ENCODE results near the gene CRYBA2.

CRYBA2 gene

GRCh38 chr2:218983263-218983933, 9.8 kb downstream of the CRYBA2 start:
- H3K4me3 ChIP-seq (ENCODE audit: low read depth, low read length), result no peak overlapping the region

- H3K4me3 ChIP-seq (ENCODE audit: low read depth, low read length), result no peak overlapping the region
These were observed 10.5 kb downstream of the CRYBA2 start for GRCh38 chr2:218982586-218983262.

GRCh38 chr2:218981881-218982585, 11.2 kb downstream of the CRYBA2 start:
- H3K4me3 ChIP-seq (ENCODE audit: low read depth, low read length), result no peak overlapping the region

- H3K4me3 ChIP-seq (ENCODE audit: low read depth, low read length), result no peak overlapping the region
These were observed 11.8 kb downstream of the CRYBA2 start for GRCh38 chr2:218981390-218981880.

- H3K4me3 ChIP-seq (ENCODE audit: low read depth, low read length), result no peak overlapping the region
These were observed 12.4 kb downstream of the CRYBA2 start for GRCh38 chr2:218980735-218981389.

- no peak overlapping the region for H3K4me3 ChIP-seq (ENCODE audit: low read depth, low read length)
These were observed 13.1 kb downstream of the CRYBA2 start for GRCh38 chr2:218979846-218980734.

- no peak overlapping the region for H3K4me3 ChIP-seq (ENCODE audit: low read depth, low read length)
These were observed 18.0 kb downstream of the CRYBA2 start for GRCh38 chr2:218975060-218975777.

- H3K4me3 ChIP-seq (ENCODE audit: low read depth, low read length), result no peak overlapping the region
These were observed 22.3 kb downstream of the CRYBA2 start for GRCh38 chr2:218970894-218971293.

GRCh38 chr2:218964041-218964771, 29.0 kb downstream of the CRYBA2 start:
- H3K4me3 ChIP-seq (ENCODE audit: low read depth, low read length), result no peak overlapping the region

- H3K4me3 ChIP-seq (ENCODE audit: low read depth, low read length), result peak overlapping the region; percentile 55
These were observed 29.6 kb downstream of the CRYBA2 start for GRCh38 chr2:218963601-218964000.

GRCh38 chr2:218962859-218963492, 30.2 kb downstream of the CRYBA2 start:
- peak overlapping the region; percentile 55 for H3K4me3 ChIP-seq (ENCODE audit: low read depth, low read length)

GRCh38 chr2:218961651-218962570, 31.3 kb downstream of the CRYBA2 start:
- H3K4me3 ChIP-seq (ENCODE audit: low read depth, low read length), result no peak overlapping the region

GRCh38 chr2:218961229-218961628, 32.0 kb downstream of the CRYBA2 start:
- no peak overlapping the region for H3K4me3 ChIP-seq (ENCODE audit: low read depth, low read length)

GRCh38 chr2:218960309-218961165, 32.7 kb downstream of the CRYBA2 start:
- peak overlapping the region; percentile 20 for H3K4me3 ChIP-seq (ENCODE audit: low read depth, low read length)

GRCh38 chr2:218959761-218960308, 33.4 kb downstream of the CRYBA2 start:
- H3K4me3 ChIP-seq (ENCODE audit: low read depth, low read length), result peak overlapping the region; percentile 66

GRCh38 chr2:218959141-218959731, 34.0 kb downstream of the CRYBA2 start, which contains the start of gene CDK5R2:
TSS of gene CDK5R2 (plus strand) at chr2:218959666. CDS start at chr2:218959821, 155 bp downstream.
- peak within 1 kb of the TSS; percentile 66 for H3K4me3 ChIP-seq (ENCODE audit: low read depth, low read length)

Measured in iPS-11a (cell line).